SK-N-SH (cell line): ENCODE results near the gene HSCB. TPM values are rescaled to one million over a fixed set of nuclear protein-coding genes. Genes with fewer than 3 reads are reported as not detected.

ENCODE experiments used
- CTCF ChIA-PET: fragments of 300-600, 350-600 bp; formaldehyde crosslinking; extraction: SDS; loops from one replicate; lab custom pipeline; 2021; lab: Yijun Ruan, JAX
- POLR2A ChIA-PET: fragments of 350-600 bp; sonication (Branson Sonifier 250); formaldehyde crosslinking; extraction: SDS; loops from one replicate; lab custom pipeline; 2020; ENCODE audit warnings: antibody characterized with exemption, inconsistent platforms; lab: Yijun Ruan, JAX
- DNase-seq: peaks from one replicate; pipeline ENCODE4 v3.0.0; 2012
- H2AFZ ChIP-seq: fragments of 200-600 bp; sonication (generic); 2 replicates; pipeline ENCODE4 v1.8.1; 2016; ENCODE audit warnings: antibody characterized with exemption, mild to moderate bottlenecking, low read depth
- H3F3A ChIP-seq: fragments of 200-600 bp; sonication (generic); replicated peaks from 2 replicates; pipeline ENCODE3; 2016; ENCODE audit warnings: antibody characterized with exemption, mild to moderate bottlenecking; ENCODE audit not compliant: insufficient read depth
- H3K27ac ChIP-seq, 2 experiments: fragments of 200-500 bp in 1 of 2; fragments of 200-600 bp in 1 of 2; sonication (Bioruptor generic) in 1 of 2; sonication (generic), shearing (Covaris generic) in 1 of 2; 2 replicates each; pipeline versions ENCODE4 v1.5.1 to v1.6.1; 2014 to 2016; ENCODE audit warnings: low read depth in 2 of 2, inconsistent platforms in 1 of 2, low read length in 1 of 2, mild to moderate bottlenecking in 1 of 2, mixed read lengths in 1 of 2
- H3K27me3 ChIP-seq: fragments of 200-600 bp; sonication (generic), shearing (Covaris generic); 2 replicates; pipeline ENCODE4 v1.6.1; 2016; ENCODE audit warnings: mixed run types; ENCODE audit not compliant: insufficient read depth
- H3K36me3 ChIP-seq, 2 experiments: fragments of 200-500 bp in 1 of 2; fragments of 200-600 bp in 1 of 2; sonication (Bioruptor generic) in 1 of 2; sonication (generic) in 1 of 2; replicated peaks in 1 of 2; 2 replicates each; pipeline versions ENCODE3 to v1.5.1; 2014 to 2016; ENCODE audit warnings: low read length in 1 of 2, mild to moderate bottlenecking in 1 of 2; ENCODE audit not compliant: insufficient read depth in 2 of 2, control insufficient read depth in 1 of 2
- H3K4me1 ChIP-seq, 2 experiments: fragments of 200-500 bp in 1 of 2; fragments of 200-600 bp in 1 of 2; sonication (Bioruptor generic) in 1 of 2; sonication (generic), shearing (Covaris generic) in 1 of 2; 2 replicates each; pipeline versions ENCODE4 v1.5.1 to v1.6.1; 2014 to 2016; ENCODE audit warnings: low read depth in 1 of 2, low read length in 1 of 2, mixed run types in 1 of 2; ENCODE audit not compliant: insufficient read depth in 2 of 2, control insufficient read depth in 1 of 2
- H3K4me2 ChIP-seq: fragments of 200-600 bp; sonication (generic), shearing (Covaris generic); 2 replicates; pipeline ENCODE4 v1.6.1; 2017; ENCODE audit warnings: mixed run types
- H3K4me3 ChIP-seq, 2 experiments: fragments of 200-500 bp in 1 of 2; fragments of 200-600 bp in 1 of 2; sonication (Bioruptor generic) in 1 of 2; sonication (generic), shearing (Covaris generic) in 1 of 2; 2 replicates each; pipeline versions ENCODE4 v1.5.1 to v1.8.1; 2014 to 2016; ENCODE audit warnings: low read depth in 2 of 2, inconsistent platforms in 1 of 2, low read length in 1 of 2, mild to moderate bottlenecking in 1 of 2, mixed read lengths in 1 of 2, moderate library complexity in 1 of 2
- H3K79me2 ChIP-seq: fragments of 200-600 bp; sonication (generic); 2 replicates; pipeline ENCODE4 v1.8.1; 2017; ENCODE audit warnings: mild to moderate bottlenecking; ENCODE audit not compliant: insufficient read depth
- H3K9ac ChIP-seq: fragments of 200-600 bp; sonication (generic); 2 replicates; pipeline ENCODE4 v1.6.1; 2017; ENCODE audit warnings: mixed run types
- H3K9me2 ChIP-seq: fragments of 200-600 bp; sonication (generic); 2 replicates; pipeline ENCODE4 v1.6.1; 2017; ENCODE audit warnings: mixed run types
- H3K9me3 ChIP-seq: fragments of 200-600 bp; sonication (generic); 2 replicates; pipeline ENCODE4 v1.6.1; 2017; ENCODE audit warnings: mixed run types, mild to moderate bottlenecking, moderate library complexity
- H4K20me1 ChIP-seq: fragments of 200-600 bp; sonication (generic); 2 replicates; pipeline ENCODE4 v1.6.1; 2017; ENCODE audit warnings: mild to moderate bottlenecking, mixed run types; ENCODE audit not compliant: insufficient read depth
- CHD2 ChIP-seq: fragments of 150-350 bp; IDR thresholded peaks from 2 replicates; pipeline ENCODE4 v1.6.1; 2018; ENCODE audit warnings: low read length; ENCODE audit not compliant: partially characterized antibody
- FOSL2 ChIP-seq: IDR thresholded peaks from 2 replicates; pipeline ENCODE4 v1.4.0; 2012; ENCODE audit warnings: low read depth, mild to moderate bottlenecking, moderate library complexity, borderline replicate concordance
- GABPA ChIP-seq: IDR thresholded peaks from 2 replicates; pipeline ENCODE4 v1.4.0; 2012; ENCODE audit warnings: low read depth, mild to moderate bottlenecking
- RCOR1 ChIP-seq: fragments of 150-350 bp; IDR thresholded peaks from 2 replicates; pipeline ENCODE4 v1.6.1; 2017; ENCODE audit warnings: antibody characterized with exemption, low read length
- SIN3A ChIP-seq: IDR thresholded peaks from 2 replicates; pipeline ENCODE4 v1.6.1; 2012; ENCODE audit warnings: low read depth, mild to moderate bottlenecking, low read length, moderate library complexity, borderline replicate concordance
- TAF1 ChIP-seq: IDR thresholded peaks from 2 replicates; pipeline ENCODE4 v1.6.1; 2012; ENCODE audit warnings: low read depth, mild to moderate bottlenecking, low read length, moderate library complexity, borderline replicate concordance
- YY1 ChIP-seq: IDR thresholded peaks from 2 replicates; pipeline ENCODE4 v1.4.0; 2012; ENCODE audit warnings: low read depth, mild to moderate bottlenecking
- WGBS: methylation state at CpG from one replicate; pipeline ENCODE4 v1.1.6; 2017; ENCODE audit warnings: low lambda C conversion rate; 5-methylcytosine and 5-hydroxymethylcytosine counted together
- polyA plus RNA-seq, 3 experiments: library from polyadenylated mRNA; depleted of rRNA; stranded (reverse); fragments of >200 nt; gene quantifications; 2 replicates each; pipeline ENCODE4 v1.2.3, GENCODE V29; 2012
- TF ChIP-seq, protein P1 (sequence below): fragments of 150-350 bp; IDR thresholded peaks from 2 replicates; pipeline ENCODE4 v1.6.1; 2016; ENCODE audit warnings: mild to moderate bottlenecking, low read depth, low read length
- TF ChIP-seq, protein P2 (sequence below): IDR thresholded peaks from 2 replicates; pipeline ENCODE4; 2012
- TF ChIP-seq, protein P3 (sequence below): fragments of 200-600 bp; sonication (generic); IDR thresholded peaks from 2 replicates; pipeline ENCODE4 v1.6.1; 2017; ENCODE audit warnings: antibody characterized with exemption, mild to moderate bottlenecking, moderate library complexity

The HSCB gene
- polyA plus RNA-seq, 1 of the 3 experiments (the other 2 are of a cell fraction), result 19.9 TPM

DNA sequence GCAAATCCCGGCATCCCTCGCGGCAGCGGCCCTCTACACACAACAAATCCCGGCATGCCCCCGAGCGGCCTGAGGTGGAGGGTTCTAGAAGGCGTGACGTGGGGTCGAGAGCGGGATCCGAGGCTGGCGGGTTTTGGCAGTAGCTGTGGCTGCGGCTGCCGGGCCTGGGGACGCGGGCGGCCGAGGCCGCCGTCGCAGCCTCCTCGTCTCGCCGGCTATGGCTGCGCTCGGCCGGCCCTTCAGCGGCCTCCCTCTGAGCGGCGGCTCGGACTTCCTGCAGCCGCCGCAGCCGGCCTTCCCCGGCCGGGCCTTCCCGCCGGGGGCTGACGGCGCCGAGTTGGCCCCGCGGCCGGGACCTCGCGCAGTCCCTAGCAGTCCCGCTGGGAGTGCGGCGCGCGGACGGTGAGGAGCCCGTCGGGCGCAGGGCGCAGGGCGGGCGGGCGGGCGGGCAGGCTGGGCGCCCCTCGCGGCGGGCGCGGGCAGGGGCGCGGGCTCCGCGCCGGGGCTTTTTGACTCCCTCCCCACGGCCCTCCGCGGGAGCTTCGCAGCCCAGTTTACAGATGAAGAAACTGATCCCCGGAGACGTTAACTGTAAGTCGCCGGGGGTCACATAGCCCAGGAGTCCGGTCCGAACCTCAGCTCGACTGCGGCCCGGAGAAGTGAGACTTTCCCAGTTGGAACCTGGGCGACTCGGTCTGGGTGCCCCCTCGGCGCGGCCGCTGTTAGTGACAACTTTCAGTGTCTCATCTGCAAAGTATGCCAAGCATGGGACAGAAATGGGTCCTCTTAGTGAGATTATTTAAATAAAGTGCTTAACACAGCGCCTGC lies 31.0 kb downstream of the HSCB start, which contains the start of gene CCDC117 (continued):
- TF ChIP-seq CHD2 (no peak), TAF1 (peak; percentile 72), GABPA (peak; percentile 24; the same call in 1 of the 2 replicates), RCOR1 (no peak)
- TF ChIP-seq, protein P1, sequence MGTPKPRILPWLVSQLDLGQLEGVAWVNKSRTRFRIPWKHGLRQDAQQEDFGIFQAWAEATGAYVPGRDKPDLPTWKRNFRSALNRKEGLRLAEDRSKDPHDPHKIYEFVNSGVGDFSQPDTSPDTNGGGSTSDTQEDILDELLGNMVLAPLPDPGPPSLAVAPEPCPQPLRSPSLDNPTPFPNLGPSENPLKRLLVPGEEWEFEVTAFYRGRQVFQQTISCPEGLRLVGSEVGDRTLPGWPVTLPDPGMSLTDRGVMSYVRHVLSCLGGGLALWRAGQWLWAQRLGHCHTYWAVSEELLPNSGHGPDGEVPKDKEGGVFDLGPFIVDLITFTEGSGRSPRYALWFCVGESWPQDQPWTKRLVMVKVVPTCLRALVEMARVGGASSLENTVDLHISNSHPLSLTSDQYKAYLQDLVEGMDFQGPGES, result no peak
- TF ChIP-seq, protein P2, sequence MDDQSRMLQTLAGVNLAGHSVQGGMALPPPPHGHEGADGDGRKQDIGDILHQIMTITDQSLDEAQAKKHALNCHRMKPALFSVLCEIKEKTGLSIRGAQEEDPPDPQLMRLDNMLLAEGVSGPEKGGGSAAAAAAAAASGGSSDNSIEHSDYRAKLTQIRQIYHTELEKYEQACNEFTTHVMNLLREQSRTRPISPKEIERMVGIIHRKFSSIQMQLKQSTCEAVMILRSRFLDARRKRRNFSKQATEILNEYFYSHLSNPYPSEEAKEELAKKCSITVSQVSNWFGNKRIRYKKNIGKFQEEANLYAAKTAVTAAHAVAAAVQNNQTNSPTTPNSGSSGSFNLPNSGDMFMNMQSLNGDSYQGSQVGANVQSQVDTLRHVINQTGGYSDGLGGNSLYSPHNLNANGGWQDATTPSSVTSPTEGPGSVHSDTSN, result no peak; the same call in 1 of the 2 replicates
- TF ChIP-seq, protein P3, sequence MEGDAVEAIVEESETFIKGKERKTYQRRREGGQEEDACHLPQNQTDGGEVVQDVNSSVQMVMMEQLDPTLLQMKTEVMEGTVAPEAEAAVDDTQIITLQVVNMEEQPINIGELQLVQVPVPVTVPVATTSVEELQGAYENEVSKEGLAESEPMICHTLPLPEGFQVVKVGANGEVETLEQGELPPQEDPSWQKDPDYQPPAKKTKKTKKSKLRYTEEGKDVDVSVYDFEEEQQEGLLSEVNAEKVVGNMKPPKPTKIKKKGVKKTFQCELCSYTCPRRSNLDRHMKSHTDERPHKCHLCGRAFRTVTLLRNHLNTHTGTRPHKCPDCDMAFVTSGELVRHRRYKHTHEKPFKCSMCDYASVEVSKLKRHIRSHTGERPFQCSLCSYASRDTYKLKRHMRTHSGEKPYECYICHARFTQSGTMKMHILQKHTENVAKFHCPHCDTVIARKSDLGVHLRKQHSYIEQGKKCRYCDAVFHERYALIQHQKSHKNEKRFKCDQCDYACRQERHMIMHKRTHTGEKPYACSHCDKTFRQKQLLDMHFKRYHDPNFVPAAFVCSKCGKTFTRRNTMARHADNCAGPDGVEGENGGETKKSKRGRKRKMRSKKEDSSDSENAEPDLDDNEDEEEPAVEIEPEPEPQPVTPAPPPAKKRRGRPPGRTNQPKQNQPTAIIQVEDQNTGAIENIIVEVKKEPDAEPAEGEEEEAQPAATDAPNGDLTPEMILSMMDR, result no peak; the same call in 1 of the 2 replicates

DNA sequence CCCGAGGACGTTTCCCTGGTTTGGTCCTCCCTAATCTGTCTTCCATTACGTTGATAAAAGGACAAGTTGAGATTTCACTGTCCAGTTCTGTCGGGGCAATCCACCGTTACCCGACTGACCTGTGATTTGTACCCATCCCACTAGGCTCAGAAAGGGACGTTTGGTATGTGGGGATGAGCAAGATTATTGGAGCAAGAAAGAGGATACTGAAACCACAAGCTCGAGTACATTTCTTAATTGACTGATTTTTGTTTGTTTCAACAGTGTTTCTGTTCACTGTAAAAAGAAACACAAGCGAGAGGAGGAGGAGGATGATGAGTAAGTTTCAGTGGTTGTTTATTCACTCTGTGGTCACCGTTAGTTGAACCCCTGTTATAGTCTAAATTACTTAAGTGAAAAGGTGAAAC lies 31.6 kb downstream of the HSCB start:
- Histone ChIP-seq H3K9ac (peak overlapping the region; percentile 94), H3K27ac (peak overlapping the region; percentile 71 to 88), H3K4me3 (peak overlapping the region; percentile 60 to 88), H3K4me2 (peak overlapping the region; percentile 95), H3K27me3 (no peaks in the 10 kb centered on the region), H3F3A (peaks cover 7% of the 10 kb centered on the region), H3K79me2 (peaks cover 55% of the 10 kb centered on the region), H2AFZ (peak overlapping the region; percentile 86), H3K9me2 (no peaks in the 10 kb centered on the region), H3K9me3 (no peaks in the 10 kb centered on the region), H3K4me1 (no peaks in the 10 kb centered on the region), H3K36me3 (peaks cover 0 to 35% of the 10 kb centered on the region in 2 experiments), H4K20me1 (no peaks in the 10 kb centered on the region)
- TF ChIP-seq TAF1 (no peak), SIN3A (no peak), YY1 (no peak), FOSL2 (0 out of 2 replicates have a peak, but pooled peaks have one; percentile 1)
- WGBS, result 8% methylated on average over 10 of the region's 10 CpGs
- CTCF ChIA-PET, result interaction anchor here (1.1 to 3.2 kb wide), 10 partner anchors 8 to 174 kb away, joined by 3 to 17 read pairs (median 6); partner anchors contain the start of gene XBP1
- DNase-seq, result no peak
- POLR2A ChIA-PET, result interaction anchor here (1.0 kb wide), 2 partner anchors 12 to 94 kb away, joined by 4 read pairs; partner anchors contain the start of gene TTC28
